Neural progenitor cell (in vitro differentiated cells): ENCODE measurements around the gene PUSL1.

ENCODE experiments used
- EZH2 ChIP-seq: fragments of 200-600 bp; sonication (generic); IDR thresholded peaks from 2 replicates; pipeline ENCODE4 v1.6.1; 2017; ENCODE audit warnings: antibody characterized with exemption, mild to moderate bottlenecking, moderate library complexity
- EZH2phosphoT487 ChIP-seq: fragments of 200-600 bp; sonication (generic); IDR thresholded peaks from 2 replicates; pipeline ENCODE4 v1.6.1; 2017; ENCODE audit warnings: antibody characterized with exemption
- TF ChIP-seq, protein P1 (sequence below): fragments of 200-600 bp; sonication (generic); IDR thresholded peaks from 2 replicates; pipeline ENCODE4 v1.5.1; 2017; ENCODE audit warnings: antibody characterized with exemption, mild to moderate bottlenecking

DNA sequence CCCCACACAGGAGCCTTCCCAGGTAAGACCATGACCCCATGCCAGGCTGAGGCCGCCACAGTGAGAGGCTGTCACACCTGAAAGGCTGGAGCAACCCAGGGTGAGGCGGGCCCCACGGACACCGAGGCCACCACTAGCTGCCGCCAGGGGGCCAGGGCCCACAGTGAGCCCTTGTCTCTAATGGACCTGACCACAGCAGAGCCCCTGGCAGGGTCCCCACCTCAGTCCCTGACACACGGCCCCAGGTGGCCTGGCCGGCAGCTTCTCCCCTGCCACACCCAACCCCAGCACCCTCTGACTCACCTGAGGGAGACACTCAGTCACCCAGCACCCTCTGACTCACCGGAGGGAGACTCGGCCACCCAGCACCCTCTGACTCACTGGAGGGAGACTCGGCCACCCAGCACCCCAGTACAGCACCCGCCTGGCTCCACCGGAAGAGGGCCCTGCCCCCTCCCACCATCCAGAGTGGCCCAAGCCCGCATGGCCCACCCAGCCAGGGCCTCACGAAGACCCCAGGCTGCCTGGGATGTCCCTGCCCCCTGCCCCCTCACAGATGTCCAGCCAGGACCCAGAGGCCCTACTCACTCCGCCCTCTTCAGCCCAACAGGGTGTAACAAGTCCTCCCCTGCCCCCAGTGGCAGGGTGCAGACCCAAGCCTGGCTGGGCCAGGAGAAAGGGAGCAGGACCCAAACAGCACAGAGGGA, 36.4 kb downstream of the PUSL1 start:
- no peak for TF ChIP-seq EZH2phosphoT487
- TF ChIP-seq, protein P1, sequence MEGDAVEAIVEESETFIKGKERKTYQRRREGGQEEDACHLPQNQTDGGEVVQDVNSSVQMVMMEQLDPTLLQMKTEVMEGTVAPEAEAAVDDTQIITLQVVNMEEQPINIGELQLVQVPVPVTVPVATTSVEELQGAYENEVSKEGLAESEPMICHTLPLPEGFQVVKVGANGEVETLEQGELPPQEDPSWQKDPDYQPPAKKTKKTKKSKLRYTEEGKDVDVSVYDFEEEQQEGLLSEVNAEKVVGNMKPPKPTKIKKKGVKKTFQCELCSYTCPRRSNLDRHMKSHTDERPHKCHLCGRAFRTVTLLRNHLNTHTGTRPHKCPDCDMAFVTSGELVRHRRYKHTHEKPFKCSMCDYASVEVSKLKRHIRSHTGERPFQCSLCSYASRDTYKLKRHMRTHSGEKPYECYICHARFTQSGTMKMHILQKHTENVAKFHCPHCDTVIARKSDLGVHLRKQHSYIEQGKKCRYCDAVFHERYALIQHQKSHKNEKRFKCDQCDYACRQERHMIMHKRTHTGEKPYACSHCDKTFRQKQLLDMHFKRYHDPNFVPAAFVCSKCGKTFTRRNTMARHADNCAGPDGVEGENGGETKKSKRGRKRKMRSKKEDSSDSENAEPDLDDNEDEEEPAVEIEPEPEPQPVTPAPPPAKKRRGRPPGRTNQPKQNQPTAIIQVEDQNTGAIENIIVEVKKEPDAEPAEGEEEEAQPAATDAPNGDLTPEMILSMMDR, result peak; percentile 42
- no peak for TF ChIP-seq EZH2
